NCI-H128 (cell line): ENCODE results near the gene PMEL.
"Not testable (repeated sequence)": the region's sequence is repeated elsewhere in the genome, so short reads cannot be mapped to it uniquely, and the experiment has no call there.

Experiments
- DNase-seq: peaks from one replicate; lab custom pipeline; 2025; ENCODE audit not compliant: unreplicated experiment; lab: John Stamatoyannopoulos, UW

Gene PMEL

DNA sequence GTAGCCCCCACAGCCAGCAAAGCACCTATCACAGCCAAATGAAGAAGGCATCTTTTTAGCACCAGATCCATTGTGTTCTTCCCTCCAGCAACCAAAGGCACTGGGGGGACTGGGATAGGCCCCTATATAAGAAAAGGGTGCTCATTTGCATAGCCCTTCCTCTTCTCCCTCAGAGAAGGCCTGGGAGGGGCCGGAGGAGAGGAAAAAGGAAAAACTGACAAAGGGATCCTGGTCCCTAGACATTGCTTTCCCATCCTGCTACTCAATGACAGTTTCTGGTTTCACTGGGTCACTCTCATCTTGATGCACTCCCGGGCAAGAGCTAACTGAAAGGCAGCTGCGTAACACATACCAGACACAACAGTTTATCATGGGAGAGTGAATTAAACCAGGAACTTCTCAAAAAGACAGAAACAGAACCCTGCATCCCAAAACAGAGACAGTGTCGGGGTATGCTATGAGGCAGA lies at the start of gene PMEL:
Gene PMEL (minus strand): TSS at position 102 of the 467 bp plus-strand sequence. CDS start 31 bp downstream, at position 71.
- DNase-seq, result no peak

- DNase-seq, result no peak
Measured at GRCh38 chr12:56014205-56014604, 48.4 kb upstream of the PMEL start.

- no peak for DNase-seq
Measured at GRCh38 chr12:56013482-56013881, 47.6 kb upstream of the PMEL start.

GRCh38 chr12:56011509-56012090 lies 45.8 kb upstream of the PMEL start:
- DNase-seq, result no peak

GRCh38 chr12:56010111-56010570 lies 44.3 kb upstream of the PMEL start:
- DNase-seq, result no peak

DNA sequence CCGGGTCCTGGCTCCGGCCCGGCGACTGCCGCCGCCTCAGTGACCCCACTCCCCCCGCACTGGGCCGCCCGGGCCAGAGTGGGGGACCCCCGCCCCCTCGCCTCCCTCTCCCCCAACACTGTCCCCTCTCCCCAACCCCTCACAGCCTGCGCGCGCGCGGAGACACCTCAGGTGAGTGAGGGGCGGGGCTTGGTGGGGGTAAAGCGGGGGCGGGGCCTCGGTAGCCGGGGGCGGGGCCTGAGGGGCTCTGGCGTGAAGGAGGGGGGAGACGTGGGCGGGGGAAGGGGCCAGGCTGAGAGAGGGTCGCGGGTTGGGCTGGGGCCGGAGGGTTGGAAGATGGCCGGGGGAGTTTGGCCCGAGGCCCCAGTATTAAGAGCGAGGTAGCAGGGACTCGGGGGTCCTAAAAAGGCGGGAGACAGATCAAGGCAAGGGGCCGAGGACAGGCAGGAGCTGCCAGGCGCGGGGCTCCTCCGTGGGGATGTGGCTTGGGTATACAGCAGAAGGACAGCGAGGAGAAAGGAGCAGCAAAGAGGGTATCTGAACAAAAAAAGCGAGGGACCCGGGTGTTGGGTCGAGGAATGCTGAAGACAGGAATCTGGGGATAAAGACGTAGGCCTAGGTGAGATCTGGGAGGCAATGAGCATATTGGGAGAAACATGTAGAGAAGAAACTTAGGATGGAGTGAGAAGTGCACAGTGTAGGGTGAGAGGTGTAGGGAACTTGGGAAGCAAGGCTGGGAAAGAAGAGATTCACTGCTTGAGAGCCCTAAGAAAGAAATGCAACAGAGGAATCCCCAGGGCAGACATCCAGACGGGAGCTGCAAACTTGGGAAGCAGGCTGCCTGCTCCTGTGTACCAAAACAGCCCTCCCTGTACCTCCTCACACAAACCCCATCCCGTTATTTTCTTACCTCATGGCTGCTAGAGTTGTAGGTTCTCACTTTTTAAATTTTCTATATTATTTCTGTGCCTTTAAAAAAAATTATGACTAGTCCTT lies 42.0 kb upstream of the PMEL start:
- DNase-seq, result peak; percentile 35

GRCh38 chr12:56004211-56004610 lies 38.4 kb upstream of the PMEL start:
- no peak for DNase-seq

GRCh38 chr12:56003376-56003775 lies 37.5 kb upstream of the PMEL start:
- not testable (repeated sequence) for DNase-seq

DNA sequence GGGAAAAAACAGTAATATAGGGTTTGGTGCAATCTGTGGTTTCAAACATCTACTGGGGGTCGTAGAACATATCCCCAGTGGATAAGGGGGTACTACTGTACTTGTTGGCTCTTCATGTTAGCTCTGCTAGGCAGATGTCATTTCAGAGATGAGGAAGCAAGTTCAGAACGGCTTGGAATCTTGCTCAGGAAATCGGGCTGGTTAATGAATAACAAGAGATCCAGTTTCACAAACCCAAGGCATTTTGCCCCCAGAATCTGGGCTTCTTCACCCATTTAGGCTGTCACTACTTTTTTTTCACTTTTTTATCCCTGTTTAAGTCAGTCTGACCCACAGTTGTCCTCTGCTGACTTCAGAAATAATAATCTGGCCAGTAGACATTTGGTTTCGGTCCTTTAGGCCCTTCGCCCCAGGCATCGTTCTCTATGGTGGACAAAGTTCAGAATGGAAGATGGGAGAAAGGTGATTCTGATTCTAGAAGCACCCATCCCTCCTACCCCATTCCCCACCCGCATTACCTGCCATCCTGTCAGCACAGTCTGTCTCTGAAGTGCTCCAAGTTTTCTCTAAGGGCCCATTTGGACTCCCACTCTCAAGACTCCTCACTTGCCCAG lies 35.8 kb upstream of the PMEL start:
- no peak for DNase-seq

GRCh38 chr12:55999999-56000540 lies 34.2 kb upstream of the PMEL start:
- not testable (repeated sequence) for DNase-seq

- DNase-seq, result not testable (repeated sequence)
Measured at GRCh38 chr12:55999522-55999921, 33.7 kb upstream of the PMEL start.

- DNase-seq, result no peak
Measured at GRCh38 chr12:55997535-55997859, 31.7 kb upstream of the PMEL start.

GRCh38 chr12:55996715-55997534 lies 31.1 kb upstream of the PMEL start, which contains the start of gene SUOX:
TSS of gene SUOX (plus strand) at chr12:55997276. CDS start at chr12:56002222, 4,946 bp downstream.
- DNase-seq, result peak; percentile 77

DNA sequence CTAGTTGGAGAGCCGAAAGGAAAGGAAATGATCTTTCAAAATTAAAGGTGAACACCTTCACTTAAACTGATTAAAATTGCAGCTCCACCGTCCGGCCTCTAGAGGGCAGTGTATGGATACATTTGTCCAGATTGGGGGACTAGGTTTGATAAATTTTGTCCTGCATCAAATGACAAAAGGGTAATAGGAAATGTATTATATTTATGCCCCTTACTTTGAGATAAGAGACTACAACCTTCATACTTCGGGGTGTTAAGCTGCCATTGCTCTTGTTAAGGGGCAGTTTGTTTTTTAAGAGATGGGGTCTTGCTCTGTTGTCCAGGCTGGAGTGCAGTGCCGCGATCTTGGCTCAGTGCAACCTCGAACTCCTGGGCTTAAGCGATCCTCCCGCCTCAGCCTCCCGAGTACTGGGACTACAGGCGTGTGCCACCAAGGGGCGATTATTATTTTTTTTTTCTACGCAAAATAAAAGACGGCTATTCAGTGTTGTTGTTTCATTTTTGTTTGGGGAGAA lies 30.4 kb upstream of the PMEL start:
- peak; percentile 48 for DNase-seq

DNA sequence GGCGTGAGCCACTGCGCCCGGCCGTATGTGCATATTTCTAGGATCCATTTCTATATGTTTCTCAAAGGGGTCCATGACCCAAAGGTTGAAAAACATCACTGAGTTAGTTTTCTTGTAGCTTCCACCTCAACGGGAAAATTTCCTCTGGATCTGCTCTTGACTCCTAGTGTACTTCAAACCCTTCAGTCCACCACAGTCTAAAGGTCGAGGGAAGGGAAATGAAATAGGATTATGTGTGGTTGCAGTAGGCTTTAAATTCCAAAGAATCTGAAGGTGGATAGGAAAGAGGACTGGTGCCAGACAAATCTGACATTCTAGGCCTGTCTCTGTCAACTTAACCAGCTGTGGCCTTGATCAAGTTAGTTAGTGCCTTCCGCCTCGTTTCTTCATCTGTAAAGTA lies 29.5 kb upstream of the PMEL start:
- DNase-seq, result no peak

DNA sequence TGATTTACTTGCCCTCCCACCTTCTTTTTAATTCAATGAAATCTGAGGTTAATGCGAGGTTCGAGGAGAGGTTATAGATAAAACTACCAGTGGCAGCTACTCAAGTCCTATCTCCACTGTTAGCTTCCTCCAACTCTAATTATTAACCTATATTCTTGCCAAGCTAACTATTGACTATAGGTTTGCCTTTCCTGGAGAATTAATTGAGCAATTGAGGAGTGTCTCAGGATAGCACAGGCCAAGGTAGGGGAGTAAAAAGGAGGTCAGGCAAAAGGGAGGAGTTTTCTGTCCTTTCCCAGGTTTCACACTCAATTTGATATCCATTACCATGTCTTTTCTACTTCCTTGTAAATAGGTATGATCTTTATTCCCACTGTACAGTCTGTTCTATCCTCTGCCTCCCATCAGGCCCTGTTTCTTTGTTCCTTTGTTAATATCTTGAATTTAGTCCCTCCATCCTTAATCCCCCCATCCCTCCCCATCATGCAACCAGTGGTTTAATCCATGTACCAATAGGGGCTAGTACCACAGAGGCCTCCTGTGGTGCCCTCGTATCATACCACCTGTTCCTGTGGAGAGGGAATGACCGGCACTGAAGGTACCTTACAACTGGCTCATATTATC lies 27.5 kb upstream of the PMEL start:
- DNase-seq, result no peak

DNA sequence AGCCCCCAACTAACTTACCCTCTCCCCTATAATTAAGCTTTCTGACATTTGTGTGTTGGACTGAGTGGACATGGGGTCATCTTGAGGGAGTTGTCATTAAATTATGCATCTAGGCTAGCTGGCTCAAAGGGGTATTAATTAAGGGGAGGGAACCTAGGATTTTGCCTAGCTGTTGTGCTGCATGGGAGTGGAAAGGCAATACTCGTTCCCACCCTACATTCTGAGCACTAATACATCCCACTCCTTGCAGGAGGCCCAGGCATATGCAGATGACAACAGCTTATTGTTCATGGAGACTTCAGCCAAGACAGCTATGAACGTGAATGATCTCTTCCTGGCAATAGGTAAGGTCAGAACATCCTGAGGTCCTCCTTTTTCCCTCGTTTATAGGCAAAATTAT lies 25.3 kb upstream of the PMEL start:
- no peak for DNase-seq

DNA sequence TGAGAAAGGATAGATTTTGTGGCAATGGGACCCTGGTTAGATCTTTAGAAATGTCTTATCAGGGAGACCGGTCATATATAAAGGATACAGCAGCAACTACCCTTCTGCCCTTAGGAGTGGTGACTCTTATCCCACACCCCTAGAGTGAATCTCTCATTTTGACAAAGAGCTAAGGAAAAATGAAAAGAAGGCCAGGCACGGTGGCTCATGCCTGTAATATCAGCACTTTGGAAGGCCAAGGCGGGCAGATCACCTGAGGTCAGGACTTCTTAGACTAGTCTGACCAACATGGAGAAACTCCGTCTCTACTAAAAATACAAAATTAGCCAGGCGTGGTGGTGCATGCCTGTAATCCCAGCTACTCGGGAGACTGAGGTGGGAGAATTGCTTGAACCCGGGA lies 20.1 kb upstream of the PMEL start:
- not testable (repeated sequence) for DNase-seq

GRCh38 chr12:55985341-55985740 lies 19.5 kb upstream of the PMEL start:
- no peak for DNase-seq

DNA sequence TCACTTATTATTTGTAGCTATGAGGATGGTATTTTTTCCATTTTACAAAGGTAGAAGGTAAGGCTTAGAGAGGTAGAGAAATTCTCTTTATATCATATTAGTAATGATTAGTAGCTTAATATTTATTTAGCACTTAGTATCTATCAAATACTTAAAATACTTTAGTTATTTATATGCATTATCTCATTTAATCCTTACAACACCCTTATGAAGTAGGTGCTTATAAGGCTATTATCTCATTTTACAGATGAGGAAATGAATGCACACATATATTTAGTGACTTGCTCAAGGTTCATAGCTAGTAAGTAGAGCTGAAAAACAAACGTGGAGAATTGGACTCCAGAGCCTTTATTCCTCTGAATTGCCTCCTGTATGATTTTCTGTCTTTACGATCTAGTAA lies 19.0 kb upstream of the PMEL start:
- DNase-seq, result no peak
